ENCODE measurements around the gene SMYD1.
A peak's percentile ranks its signal among the peaks of the same experiment; 100 is the strongest.

The SMYD1 gene

GRCh38 chr2:88159955-88160415 is 92.4 kb downstream of the SMYD1 start:
- peak; percentile 37 for DNase-seq (ENCODE audit: extremely low read depth, low read depth)
- peak; percentile 93 for TF ChIP-seq CTCF (IDR thresholded peaks at IDR 0.05; ENCODE audit: low read depth, low read length)

GRCh38 chr2:88160517-88160916 is 92.9 kb downstream of the SMYD1 start:
- no peak for TF ChIP-seq CTCF (IDR thresholded peaks at IDR 0.05; ENCODE audit: low read depth, low read length)
- DNase-seq (ENCODE audit: extremely low read depth, low read depth), result no peak

- no peak for DNase-seq (ENCODE audit: extremely low read depth, low read depth)
Measured at GRCh38 chr2:88161446-88162244, 94.0 kb downstream of the SMYD1 start.

More at GRCh38 chr2:88161446-88162244, 94.0 kb downstream of the SMYD1 start:
- no peak for TF ChIP-seq CTCF (IDR thresholded peaks at IDR 0.05; ENCODE audit: low read depth, low read length)

All from AG09319 (cell line).